GM21381 (cell line): ENCODE measurements around the gene BMI1.

Experiments
- ATAC-seq: cut with Tn5 transposase; IDR thresholded peaks from one replicate; pipeline ENCODE4 v1.9.1; 2021; ENCODE audit warnings: mild to moderate bottlenecking, moderate library complexity; ENCODE audit not compliant: unreplicated experiment

BMI1 gene

GRCh38 chr10:22319547-22319979, 1.3 kb upstream of the BMI1 start:
- ATAC-seq: no peak

GRCh38 chr10:22319980-22320558, 830 bp upstream of the BMI1 start:
- no peak for ATAC-seq

- no peak for ATAC-seq
These were observed 441 bp downstream of the BMI1 start for GRCh38 chr10:22321156-22321923.

- no peak for ATAC-seq
These were observed 1.2 kb downstream of the BMI1 start for GRCh38 chr10:22321924-22322640.

- no peak for ATAC-seq
These were observed 1.8 kb downstream of the BMI1 start for GRCh38 chr10:22322641-22323160.

GRCh38 chr10:22323538-22324305, 2.8 kb downstream of the BMI1 start:
- no peak for ATAC-seq

- ATAC-seq: no peak
These were observed 3.5 kb downstream of the BMI1 start for GRCh38 chr10:22324413-22324812.

GRCh38 chr10:22324893-22325271, 4.0 kb downstream of the BMI1 start:
- ATAC-seq: no peak

- peak; percentile 41 for ATAC-seq
These were observed 4.6 kb downstream of the BMI1 start for GRCh38 chr10:22325272-22326144.

GRCh38 chr10:22326145-22326702, 5.3 kb downstream of the BMI1 start:
- ATAC-seq: no peak

- ATAC-seq: no peak
These were observed 8.3 kb downstream of the BMI1 start for GRCh38 chr10:22329150-22329549.

- ATAC-seq: no peak
These were observed 11.3 kb downstream of the BMI1 start for GRCh38 chr10:22332116-22332692.

- no peak for ATAC-seq
These were observed 12.5 kb downstream of the BMI1 start for GRCh38 chr10:22333167-22333974.

GRCh38 chr10:22333975-22334282, 13.0 kb downstream of the BMI1 start:
- ATAC-seq: no peak

GRCh38 chr10:22334414-22335172, 13.7 kb downstream of the BMI1 start:
- no peak for ATAC-seq

- peak; percentile 42 for ATAC-seq
These were observed 14.5 kb downstream of the BMI1 start for GRCh38 chr10:22335173-22335933.

GRCh38 chr10:22338185-22338900, 17.4 kb downstream of the BMI1 start:
- ATAC-seq: no peak
